ENCODE results near the gene SERPINB8. TPM values are rescaled to one million over a fixed set of nuclear protein-coding genes. Genes with fewer than 3 reads are reported as not detected.

Gene SERPINB8
- total RNA-seq, 4 donors from 2014 or later, result 47.3 to 64.2 (median 60.5) TPM

GRCh38 chr18:64029096-64029495 is 59.2 kb downstream of the SERPINB8 start:
- Histone ChIP-seq H3K27me3 (peaks cover 4% of the 10 kb centered on the region), H3K4me3 (no peak overlapping the region), H3K9me3 (no peaks in the 10 kb centered on the region), H3K4me1 (no peaks in the 10 kb centered on the region), H3K27ac (no peak overlapping the region), H3K36me3 (no peaks in the 10 kb centered on the region)
- 82% methylated on average over 1 of the region's 1 CpG for WGBS
- TF ChIP-seq CTCF (IDR thresholded peaks at IDR 0.05), result no peak
- TF ChIP-seq POLR2AphosphoS5 (IDR thresholded peaks at IDR 0.05), result no peak
- no peak for TF ChIP-seq POLR2A (IDR thresholded peaks at IDR 0.05)
- no peak for TF ChIP-seq EP300 (IDR thresholded peaks at IDR 0.05)
- DNase-seq (ENCODE audit: low spot score in 2 of 2), result no peak

GRCh38 chr18:64031411-64031810 is 61.5 kb downstream of the SERPINB8 start:
- Histone ChIP-seq H3K27me3 (peaks cover 4% of the 10 kb centered on the region), H3K9me3 (no peaks in the 10 kb centered on the region), H3K27ac (no peak overlapping the region), H3K4me3 (no peak overlapping the region), H3K36me3 (no peaks in the 10 kb centered on the region), H3K4me1 (no peaks in the 10 kb centered on the region)
- WGBS, result 51% methylated on average over 3 of the region's 3 CpGs
- no peak for TF ChIP-seq POLR2A (IDR thresholded peaks at IDR 0.05)
- no peak for TF ChIP-seq POLR2AphosphoS5 (IDR thresholded peaks at IDR 0.05)
- TF ChIP-seq CTCF (IDR thresholded peaks at IDR 0.05), result no peak
- no peak for TF ChIP-seq EP300 (IDR thresholded peaks at IDR 0.05)
- DNase-seq (ENCODE audit: low spot score in 2 of 2), result no peak

- no peak for DNase-seq (ENCODE audit: low spot score in 2 of 2)
- H3K27me3 ChIP-seq, result peaks cover 4% of the 10 kb centered on the region
- WGBS, result 44% methylated on average over 6 of the region's 6 CpGs
- H3K4me1 ChIP-seq, result no peaks in the 10 kb centered on the region
- H3K9me3 ChIP-seq, result no peaks in the 10 kb centered on the region
- TF ChIP-seq POLR2AphosphoS5 (IDR thresholded peaks at IDR 0.05) (no peak), EP300 (IDR thresholded peaks at IDR 0.05) (no peak), POLR2A (IDR thresholded peaks at IDR 0.05) (no peak), CTCF (IDR thresholded peaks at IDR 0.05) (no peak)
- H3K36me3 ChIP-seq, result no peaks in the 10 kb centered on the region
- H3K4me3 ChIP-seq, result no peak overlapping the region
- H3K27ac ChIP-seq, result no peak overlapping the region
Observed at GRCh38 chr18:64032312-64032711, 62.4 kb downstream of the SERPINB8 start.

- DNase-seq (ENCODE audit: low spot score in 2 of 2), result no peak
- H3K27me3 ChIP-seq, result no peaks in the 10 kb centered on the region
- TF ChIP-seq CTCF (IDR thresholded peaks at IDR 0.05) (peak in 1 of 2 donors; percentile 21), EP300 (IDR thresholded peaks at IDR 0.05) (no peak)
- no peaks in the 10 kb centered on the region for H3K4me1 ChIP-seq
- H3K9me3 ChIP-seq, result no peaks in the 10 kb centered on the region
- 20% methylated on average over 3 of the region's 3 CpGs for WGBS
- H3K4me3 ChIP-seq, result no peak overlapping the region
- H3K36me3 ChIP-seq, result no peaks in the 10 kb centered on the region
- no peak overlapping the region for H3K27ac ChIP-seq
Observed at GRCh38 chr18:64037812-64038414, 68.0 kb downstream of the SERPINB8 start.

Other genes with a start within 250 kb of the SERPINB8 start
- 100 to 1,000 TPM in 2 of 4 donors, 10 to 100 TPM in 2; 24.1 to 214 (median 105) TPM for gene SERPINB7, start 194.7 kb upstream of the SERPINB8 start, total RNA-seq
- gene SERPINB2, start 82.4 kb upstream of the SERPINB8 start, total RNA-seq, result 100 to 1,000 TPM in 2 of 4 donors, 10 to 100 TPM in 2; 35.0 to 190 (median 114) TPM
- gene SERPINB10, start 62.1 kb upstream of the SERPINB8 start, total RNA-seq, result 1 to 10 TPM in 2 of 4 donors, under 1 TPM in 1, not detected in 1; 0.21 to 1.9 (median 1.0) TPM
- not detected for gene HMSD, start 20.8 kb upstream of the SERPINB8 start, total RNA-seq
- gene LINC00305, start 179.0 kb downstream of the SERPINB8 start, total RNA-seq, result not detected